WTC11 (cell line): ENCODE results near the gene SLC39A13.

Experiments
- CREB1 ChIP-seq: sonication (generic); formaldehyde crosslinking; IDR thresholded peaks from 2 replicates; pipeline ENCODE4 v1.8.0; 2023; ENCODE audit warnings: mild to moderate bottlenecking, missing genetic modification reagents
- ELF4 ChIP-seq: sonication (generic); formaldehyde crosslinking; IDR thresholded peaks from 2 replicates; pipeline ENCODE4 v1.8.1; 2022; ENCODE audit warnings: low read depth, mild to moderate bottlenecking, moderate library complexity, missing genetic modification reagents
- ESRRA ChIP-seq: sonication (generic); formaldehyde crosslinking; IDR thresholded peaks from 2 replicates; pipeline ENCODE4 v1.8.1; 2022; ENCODE audit warnings: mild to moderate bottlenecking, missing genetic modification reagents, borderline replicate concordance
- ETV6 ChIP-seq: sonication (generic); formaldehyde crosslinking; IDR thresholded peaks from 2 replicates; pipeline ENCODE4 v1.8.1; 2022; ENCODE audit warnings: mild to moderate bottlenecking, missing genetic modification reagents
- ZBTB21 ChIP-seq: sonication (generic); formaldehyde crosslinking; IDR thresholded peaks from 2 replicates; pipeline ENCODE4 v1.8.1; 2023; ENCODE audit warnings: mild to moderate bottlenecking, missing genetic modification reagents, borderline replicate concordance
- TF ChIP-seq, protein P1 (sequence below): sonication (generic); formaldehyde crosslinking; conservative IDR thresholded peaks from 2 replicates; pipeline ENCODE4 v1.8.1; 2023; ENCODE audit warnings: mild to moderate bottlenecking, low read depth, missing genetic modification reagents, moderate library complexity
- TF ChIP-seq, protein P2 (sequence below): fragments of 200-600 bp; IDR thresholded peaks from 2 replicates; pipeline ENCODE4 v1.8.0; 2022; ENCODE audit warnings: antibody characterized with exemption
- TF ChIP-seq, protein P3 (sequence below): fragments of 250-450 bp; sonication (Bioruptor Pico); IDR thresholded peaks from 2 replicates; pipeline ENCODE4 v2.1.2; 2022; ENCODE audit warnings: mild to moderate bottlenecking, moderate library complexity
- TF ChIP-seq, protein P4 (sequence below): sonication (generic); formaldehyde crosslinking; IDR thresholded peaks from 2 replicates; pipeline ENCODE4 v1.8.0; 2022; ENCODE audit warnings: mild to moderate bottlenecking, missing genetic modification reagents
- TF ChIP-seq, protein P5 (sequence below): sonication (generic); formaldehyde crosslinking; IDR thresholded peaks from 2 replicates; pipeline ENCODE4 v1.8.1; 2023; ENCODE audit warnings: mild to moderate bottlenecking, missing genetic modification reagents, moderate library complexity
- TF ChIP-seq, protein P6 (sequence below): sonication (generic); formaldehyde crosslinking; IDR thresholded peaks from 2 replicates; pipeline ENCODE4 v1.8.1; 2022; ENCODE audit warnings: mild to moderate bottlenecking, missing genetic modification reagents, moderate library complexity, borderline replicate concordance

DNA sequence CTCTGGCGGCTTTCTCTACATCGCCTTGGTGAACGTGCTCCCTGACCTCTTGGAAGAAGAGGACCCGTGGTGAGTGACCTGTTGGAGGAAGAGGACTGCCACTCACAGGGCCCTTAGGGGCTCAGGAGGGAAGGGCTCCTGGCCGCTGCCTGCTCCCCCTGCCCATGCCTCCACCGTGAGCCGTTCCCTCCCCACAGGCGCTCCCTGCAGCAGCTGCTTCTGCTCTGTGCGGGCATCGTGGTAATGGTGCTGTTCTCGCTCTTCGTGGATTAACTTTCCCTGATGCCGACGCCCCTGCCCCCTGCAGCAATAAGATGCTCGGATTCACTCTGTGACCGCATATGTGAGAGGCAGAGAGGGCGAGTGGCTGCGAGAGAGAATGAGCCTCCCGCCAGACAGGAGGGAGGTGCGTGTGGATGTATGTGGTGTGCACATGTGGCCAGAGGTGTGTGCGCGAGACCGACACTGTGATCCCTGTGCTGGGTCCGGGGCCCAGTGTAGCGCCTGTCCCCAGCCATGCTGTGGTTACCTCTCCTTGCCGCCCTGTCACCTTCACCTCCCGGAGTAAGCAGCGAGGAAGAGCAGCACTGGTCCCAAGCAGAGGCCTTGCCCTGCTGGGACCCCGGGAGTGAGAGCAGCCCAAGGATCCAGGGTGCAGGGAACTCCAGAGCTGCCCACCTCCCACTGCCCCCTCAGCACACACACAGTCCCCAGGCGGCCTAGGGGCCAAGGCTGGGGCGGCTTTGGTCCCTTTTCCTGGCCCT, 6.9 kb downstream of the SLC39A13 start:
- TF ChIP-seq, protein P1, sequence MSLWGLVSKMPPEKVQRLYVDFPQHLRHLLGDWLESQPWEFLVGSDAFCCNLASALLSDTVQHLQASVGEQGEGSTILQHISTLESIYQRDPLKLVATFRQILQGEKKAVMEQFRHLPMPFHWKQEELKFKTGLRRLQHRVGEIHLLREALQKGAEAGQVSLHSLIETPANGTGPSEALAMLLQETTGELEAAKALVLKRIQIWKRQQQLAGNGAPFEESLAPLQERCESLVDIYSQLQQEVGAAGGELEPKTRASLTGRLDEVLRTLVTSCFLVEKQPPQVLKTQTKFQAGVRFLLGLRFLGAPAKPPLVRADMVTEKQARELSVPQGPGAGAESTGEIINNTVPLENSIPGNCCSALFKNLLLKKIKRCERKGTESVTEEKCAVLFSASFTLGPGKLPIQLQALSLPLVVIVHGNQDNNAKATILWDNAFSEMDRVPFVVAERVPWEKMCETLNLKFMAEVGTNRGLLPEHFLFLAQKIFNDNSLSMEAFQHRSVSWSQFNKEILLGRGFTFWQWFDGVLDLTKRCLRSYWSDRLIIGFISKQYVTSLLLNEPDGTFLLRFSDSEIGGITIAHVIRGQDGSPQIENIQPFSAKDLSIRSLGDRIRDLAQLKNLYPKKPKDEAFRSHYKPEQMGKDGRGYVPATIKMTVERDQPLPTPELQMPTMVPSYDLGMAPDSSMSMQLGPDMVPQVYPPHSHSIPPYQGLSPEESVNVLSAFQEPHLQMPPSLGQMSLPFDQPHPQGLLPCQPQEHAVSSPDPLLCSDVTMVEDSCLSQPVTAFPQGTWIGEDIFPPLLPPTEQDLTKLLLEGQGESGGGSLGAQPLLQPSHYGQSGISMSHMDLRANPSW: no peak
- TF ChIP-seq, protein P2, sequence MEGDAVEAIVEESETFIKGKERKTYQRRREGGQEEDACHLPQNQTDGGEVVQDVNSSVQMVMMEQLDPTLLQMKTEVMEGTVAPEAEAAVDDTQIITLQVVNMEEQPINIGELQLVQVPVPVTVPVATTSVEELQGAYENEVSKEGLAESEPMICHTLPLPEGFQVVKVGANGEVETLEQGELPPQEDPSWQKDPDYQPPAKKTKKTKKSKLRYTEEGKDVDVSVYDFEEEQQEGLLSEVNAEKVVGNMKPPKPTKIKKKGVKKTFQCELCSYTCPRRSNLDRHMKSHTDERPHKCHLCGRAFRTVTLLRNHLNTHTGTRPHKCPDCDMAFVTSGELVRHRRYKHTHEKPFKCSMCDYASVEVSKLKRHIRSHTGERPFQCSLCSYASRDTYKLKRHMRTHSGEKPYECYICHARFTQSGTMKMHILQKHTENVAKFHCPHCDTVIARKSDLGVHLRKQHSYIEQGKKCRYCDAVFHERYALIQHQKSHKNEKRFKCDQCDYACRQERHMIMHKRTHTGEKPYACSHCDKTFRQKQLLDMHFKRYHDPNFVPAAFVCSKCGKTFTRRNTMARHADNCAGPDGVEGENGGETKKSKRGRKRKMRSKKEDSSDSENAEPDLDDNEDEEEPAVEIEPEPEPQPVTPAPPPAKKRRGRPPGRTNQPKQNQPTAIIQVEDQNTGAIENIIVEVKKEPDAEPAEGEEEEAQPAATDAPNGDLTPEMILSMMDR: no peak
- TF ChIP-seq ELF4 (CRISPR knock-in tag): no peak
- no peak for TF ChIP-seq ESRRA (CRISPR knock-in tag)
- TF ChIP-seq ETV6 (CRISPR knock-in tag): no peak
- TF ChIP-seq, protein P3, sequence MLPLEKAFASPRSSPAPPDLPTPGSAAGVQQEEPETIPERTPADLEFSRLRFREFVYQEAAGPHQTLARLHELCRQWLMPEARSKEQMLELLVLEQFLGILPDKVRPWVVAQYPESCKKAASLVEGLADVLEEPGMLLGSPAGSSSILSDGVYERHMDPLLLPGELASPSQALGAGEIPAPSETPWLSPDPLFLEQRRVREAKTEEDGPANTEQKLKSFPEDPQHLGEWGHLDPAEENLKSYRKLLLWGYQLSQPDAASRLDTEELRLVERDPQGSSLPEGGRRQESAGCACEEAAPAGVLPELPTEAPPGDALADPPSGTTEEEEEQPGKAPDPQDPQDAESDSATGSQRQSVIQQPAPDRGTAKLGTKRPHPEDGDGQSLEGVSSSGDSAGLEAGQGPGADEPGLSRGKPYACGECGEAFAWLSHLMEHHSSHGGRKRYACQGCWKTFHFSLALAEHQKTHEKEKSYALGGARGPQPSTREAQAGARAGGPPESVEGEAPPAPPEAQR (CRISPR knock-in tag): no peak
- TF ChIP-seq, protein P4, sequence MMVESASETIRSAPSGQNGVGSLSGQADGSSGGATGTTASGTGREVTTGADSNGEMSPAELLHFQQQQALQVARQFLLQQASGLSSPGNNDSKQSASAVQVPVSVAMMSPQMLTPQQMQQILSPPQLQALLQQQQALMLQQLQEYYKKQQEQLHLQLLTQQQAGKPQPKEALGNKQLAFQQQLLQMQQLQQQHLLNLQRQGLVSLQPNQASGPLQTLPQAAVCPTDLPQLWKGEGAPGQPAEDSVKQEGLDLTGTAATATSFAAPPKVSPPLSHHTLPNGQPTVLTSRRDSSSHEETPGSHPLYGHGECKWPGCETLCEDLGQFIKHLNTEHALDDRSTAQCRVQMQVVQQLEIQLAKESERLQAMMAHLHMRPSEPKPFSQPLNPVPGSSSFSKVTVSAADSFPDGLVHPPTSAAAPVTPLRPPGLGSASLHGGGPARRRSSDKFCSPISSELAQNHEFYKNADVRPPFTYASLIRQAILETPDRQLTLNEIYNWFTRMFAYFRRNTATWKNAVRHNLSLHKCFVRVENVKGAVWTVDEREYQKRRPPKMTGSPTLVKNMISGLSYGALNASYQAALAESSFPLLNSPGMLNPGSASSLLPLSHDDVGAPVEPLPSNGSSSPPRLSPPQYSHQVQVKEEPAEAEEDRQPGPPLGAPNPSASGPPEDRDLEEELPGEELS (CRISPR knock-in tag): no peak
- TF ChIP-seq, protein P5, sequence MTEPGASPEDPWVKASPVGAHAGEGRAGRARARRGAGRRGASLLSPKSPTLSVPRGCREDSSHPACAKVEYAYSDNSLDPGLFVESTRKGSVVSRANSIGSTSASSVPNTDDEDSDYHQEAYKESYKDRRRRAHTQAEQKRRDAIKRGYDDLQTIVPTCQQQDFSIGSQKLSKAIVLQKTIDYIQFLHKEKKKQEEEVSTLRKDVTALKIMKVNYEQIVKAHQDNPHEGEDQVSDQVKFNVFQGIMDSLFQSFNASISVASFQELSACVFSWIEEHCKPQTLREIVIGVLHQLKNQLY (CRISPR knock-in tag): no peak
- no peak for TF ChIP-seq ZBTB21
- TF ChIP-seq CREB1 (CRISPR knock-in tag): no peak
- TF ChIP-seq, protein P6, sequence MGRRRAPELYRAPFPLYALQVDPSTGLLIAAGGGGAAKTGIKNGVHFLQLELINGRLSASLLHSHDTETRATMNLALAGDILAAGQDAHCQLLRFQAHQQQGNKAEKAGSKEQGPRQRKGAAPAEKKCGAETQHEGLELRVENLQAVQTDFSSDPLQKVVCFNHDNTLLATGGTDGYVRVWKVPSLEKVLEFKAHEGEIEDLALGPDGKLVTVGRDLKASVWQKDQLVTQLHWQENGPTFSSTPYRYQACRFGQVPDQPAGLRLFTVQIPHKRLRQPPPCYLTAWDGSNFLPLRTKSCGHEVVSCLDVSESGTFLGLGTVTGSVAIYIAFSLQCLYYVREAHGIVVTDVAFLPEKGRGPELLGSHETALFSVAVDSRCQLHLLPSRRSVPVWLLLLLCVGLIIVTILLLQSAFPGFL (CRISPR knock-in tag): no peak
